Activated CD4-positive, CD25-positive, alpha-beta regulatory T cell treated with anti-CD3 and anti-CD28 coated beads, Interleukin-2, amount 50 U/mL, for 24 hours (primary cell): ENCODE results near the gene GATAD2B.
"Not testable (repeated sequence)": the region's sequence is repeated elsewhere in the genome, so short reads cannot be mapped to it uniquely, and the experiment has no call there.

Source experiments
- ATAC-seq, 2 donors: fragments of 150-1000 bp; cut with Tn5 transposase; one replicate each; pipeline ENCODE4 v1.10.0; 2021; ENCODE audit warnings: mild to moderate bottlenecking in 1 of 2, moderate library complexity in 1 of 2

GATAD2B gene

GRCh38 chr1:153775458-153776327 lies 147.1 kb downstream of the GATAD2B start:
- ATAC-seq, result peak; percentile 71

DNA sequence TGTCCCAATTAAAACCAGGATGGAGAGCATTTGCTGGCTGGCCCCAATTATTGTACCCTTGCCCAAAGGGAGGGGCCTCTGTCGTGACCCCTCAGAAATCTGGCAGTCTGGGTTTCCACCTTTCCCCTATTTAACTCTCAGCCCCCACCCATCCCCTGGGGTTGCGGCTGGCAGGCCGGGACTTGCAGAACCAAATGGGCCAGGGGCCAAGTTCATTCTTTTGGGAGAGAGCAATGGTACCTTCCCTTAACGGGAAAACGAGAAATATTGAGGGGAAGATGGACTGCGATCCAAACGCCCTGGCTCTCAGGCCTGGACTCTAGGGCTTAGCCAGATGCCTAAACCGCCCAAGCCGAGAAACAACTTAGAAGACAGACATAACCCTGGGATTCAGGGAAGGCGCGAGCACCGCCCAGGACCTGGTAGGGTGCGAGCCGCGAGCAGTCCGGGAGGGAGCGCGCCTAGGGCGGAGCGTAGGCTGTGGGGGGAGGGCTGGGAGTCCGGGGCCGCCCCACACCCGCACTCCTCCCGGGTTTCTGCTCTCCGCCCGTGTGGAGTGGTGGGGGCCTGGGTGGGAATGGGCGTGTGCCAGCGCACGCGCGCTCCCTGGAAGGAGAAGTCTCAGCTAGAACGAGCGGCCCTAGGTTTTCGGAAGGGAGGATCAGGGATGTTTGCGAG lies 147.9 kb downstream of the GATAD2B start, which contains the start of gene SLC27A3:
SLC27A3 (plus strand) TSS at position 628 of the 678 bp plus-strand sequence. CDS start 91 bp downstream, outside the sequence.
- peak; percentile 29 to 34 for ATAC-seq

DNA sequence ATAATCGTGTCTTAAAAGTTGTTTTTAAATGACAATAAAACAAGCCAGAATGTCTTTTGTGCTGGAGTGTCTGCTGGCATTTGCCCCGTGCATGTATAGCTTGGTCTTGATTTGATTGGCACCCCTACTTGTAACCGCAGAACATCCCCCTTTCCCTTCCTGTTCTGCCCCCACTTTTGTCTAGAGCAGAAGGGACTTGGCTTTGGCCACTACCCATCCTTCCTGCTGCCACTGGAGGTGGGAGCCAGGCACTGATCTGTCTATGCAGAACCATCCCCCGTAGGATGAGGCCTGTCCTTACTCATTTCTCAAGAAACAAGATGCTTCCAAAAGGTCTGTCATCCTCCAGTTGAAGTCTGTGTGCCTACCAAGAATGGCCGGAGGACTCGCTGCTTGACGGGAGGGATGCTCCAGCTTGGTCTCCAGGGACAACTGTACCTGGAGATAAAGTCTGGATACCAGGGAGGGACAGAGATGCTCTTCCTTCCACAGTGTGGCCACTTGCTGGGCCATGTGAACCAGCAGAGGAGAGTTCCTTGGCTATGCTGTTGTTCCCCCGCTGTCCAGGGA lies 148.7 kb downstream of the GATAD2B start:
- ATAC-seq, result no peak

DNA sequence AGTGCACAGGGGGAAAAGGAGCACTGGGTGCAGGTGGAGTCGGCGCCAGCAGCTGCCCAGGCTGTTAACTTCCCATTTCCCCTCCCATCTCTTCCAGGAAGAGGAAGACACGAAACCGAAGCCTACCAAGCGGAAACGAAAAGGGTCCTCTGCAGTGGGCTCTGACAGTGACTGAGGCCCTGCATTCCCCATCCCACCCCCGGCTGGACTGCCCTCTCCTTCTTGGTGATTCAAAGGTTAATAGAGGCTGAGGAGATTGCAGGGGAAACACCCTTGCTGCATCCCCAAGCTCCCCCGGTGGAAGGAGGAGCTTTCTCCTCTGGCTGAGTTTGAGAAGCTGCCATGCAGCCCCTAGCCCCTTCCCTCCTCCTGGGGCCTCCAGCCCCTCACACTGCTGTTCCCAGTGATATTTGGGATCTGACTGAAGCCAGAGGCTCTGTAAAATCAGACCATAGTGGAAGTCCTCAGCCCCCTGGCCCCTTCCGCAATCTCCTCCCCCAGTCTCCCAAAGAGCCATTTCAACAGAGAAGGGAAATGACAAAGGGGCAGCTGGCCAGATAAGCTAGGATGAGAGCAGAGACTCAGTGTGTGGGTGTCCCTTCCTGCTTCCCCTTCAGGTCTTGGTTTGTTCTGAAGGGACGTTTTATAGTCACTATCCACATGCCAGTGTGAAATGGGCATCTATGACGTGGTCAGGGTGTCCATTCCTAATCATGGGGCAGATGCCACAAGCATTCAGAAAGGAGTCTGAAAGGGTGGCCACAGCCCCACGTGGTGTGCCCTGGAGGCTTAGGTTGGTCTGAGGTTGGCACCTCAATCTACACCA lies 149.5 kb downstream of the GATAD2B start:
- no peak for ATAC-seq

- ATAC-seq, result no peak
These were observed 150.8 kb downstream of the GATAD2B start for GRCh38 chr1:153771841-153772593.

GRCh38 chr1:153771261-153771660 lies 151.5 kb downstream of the GATAD2B start:
- no peak for ATAC-seq

GRCh38 chr1:153770797-153771196 lies 152.0 kb downstream of the GATAD2B start:
- no peak for ATAC-seq

DNA sequence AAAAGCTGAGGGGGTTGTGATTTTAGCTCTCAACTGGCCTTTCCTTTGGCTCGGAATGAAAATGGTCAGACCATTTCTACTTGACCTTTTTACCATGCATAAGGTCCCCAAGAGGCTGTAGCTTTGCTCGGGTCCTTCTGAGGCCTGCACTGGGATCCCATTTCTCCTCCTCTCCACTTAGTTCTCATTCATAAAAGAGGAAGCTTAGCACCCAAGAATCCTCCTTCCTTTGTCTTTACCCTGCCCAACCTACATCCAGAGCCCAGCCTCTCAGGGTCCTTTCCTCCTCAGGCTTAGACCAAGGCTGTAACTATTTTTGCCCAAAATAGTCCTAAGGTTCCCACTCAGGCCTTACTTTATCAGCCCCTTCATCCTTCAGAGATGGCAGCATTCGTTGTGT lies 153.6 kb downstream of the GATAD2B start:
- no peak for ATAC-seq

DNA sequence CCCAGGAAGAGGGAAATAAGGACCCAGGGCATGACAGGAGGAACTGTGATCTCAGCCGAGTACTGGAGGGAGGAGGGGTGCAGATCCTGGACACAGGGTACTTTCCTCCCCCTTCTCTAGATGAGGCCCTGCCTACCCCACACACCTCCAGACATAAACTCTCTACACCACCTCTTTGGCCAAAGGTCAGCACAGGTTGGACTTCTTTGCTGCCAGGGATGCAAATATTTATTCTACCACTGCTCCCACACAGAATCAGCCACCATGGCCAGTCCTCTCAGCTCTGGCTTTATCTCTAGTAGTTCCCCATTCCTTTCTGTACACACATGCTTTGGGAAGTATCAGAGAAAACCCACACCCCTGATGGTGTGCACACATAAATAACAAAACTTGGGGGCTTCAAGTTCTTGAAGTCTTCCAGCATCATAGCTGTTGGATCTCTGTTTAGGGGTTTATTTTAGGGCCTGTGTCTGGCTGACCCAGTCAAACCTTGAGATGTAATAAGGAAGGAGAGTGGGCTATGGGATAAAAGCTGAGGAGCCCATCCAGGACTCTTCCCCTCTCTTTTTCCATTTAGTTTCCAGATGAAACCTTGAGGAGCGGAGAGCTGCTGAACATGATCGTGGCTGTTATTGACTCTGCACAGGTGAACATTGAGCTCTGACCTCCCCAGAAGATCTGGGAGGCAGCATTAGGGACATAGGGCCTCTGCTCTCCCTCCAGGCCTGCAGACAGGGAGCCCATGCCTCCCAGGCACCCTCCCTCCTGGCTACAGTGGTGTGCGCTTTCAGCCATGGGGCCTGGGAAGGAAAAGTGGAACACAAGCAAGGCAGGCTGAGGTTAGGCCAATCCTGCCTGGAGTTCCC lies 154.2 kb downstream of the GATAD2B start:
- no peak for ATAC-seq

DNA sequence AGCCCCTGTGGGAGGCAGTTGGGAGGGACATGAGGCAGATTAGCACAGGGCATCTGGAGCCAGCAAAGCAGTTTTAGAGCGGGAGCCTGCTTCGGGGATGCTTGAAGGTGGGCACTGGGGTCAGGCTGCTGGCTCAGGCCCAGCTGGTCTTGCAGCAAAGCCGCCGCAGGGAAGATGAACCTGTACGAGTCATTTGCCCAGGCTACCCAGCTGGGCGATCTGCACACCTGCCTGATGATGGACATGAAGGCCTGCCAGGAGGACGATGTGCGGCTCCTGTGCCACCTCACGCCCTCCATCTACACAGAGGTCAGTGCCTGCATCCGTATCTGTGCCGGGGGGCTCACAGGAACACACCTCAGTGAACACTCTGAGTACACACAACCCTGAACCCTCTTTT lies 155.3 kb downstream of the GATAD2B start:
- no peak for ATAC-seq

- ATAC-seq, result not testable (repeated sequence)
These were observed 156.1 kb downstream of the GATAD2B start for GRCh38 chr1:153766663-153767062.

DNA sequence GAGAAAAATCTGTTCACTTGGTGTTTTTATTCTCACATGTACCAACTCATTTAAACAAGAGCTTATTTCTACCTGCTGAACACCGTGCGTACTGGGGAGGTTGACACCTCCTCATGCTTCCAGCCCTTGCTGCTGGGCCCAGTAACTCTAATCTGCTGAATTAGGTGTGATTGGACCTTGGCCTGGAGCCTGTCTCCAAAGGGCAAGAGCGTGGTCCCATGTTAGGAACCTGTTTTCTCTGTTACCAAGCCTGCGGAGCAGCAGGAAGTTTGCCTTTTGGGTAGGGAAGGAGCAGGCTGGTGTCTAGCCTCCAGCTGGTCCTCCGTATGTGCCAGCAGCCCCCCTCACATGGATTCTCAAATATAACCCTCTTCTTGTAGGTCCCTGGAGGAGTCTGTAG lies 158.5 kb downstream of the GATAD2B start:
- no peak for ATAC-seq

GRCh38 chr1:153763365-153764225 lies 159.2 kb downstream of the GATAD2B start:
- ATAC-seq, result no peak

DNA sequence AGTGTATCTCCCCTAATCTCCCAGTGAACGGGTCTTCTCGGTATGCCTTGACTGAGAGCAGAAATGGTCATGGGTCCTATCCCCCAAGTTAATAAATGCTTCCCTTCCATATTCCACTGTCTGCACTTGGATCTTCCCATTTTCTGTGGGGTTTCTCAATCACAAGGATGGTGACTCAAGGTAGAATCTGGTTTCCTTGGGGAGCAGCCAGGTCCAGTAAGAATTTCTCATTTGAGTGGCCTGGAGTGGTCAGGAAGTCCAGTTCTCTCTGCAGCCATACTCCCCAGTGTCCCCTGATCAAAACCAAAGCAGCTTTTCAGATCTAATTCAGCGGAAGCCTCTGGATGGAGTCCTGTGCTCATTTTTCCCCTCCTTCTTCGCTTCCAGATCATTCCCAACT lies 162.3 kb downstream of the GATAD2B start:
- ATAC-seq, result no peak
